Bone marrow (tissue), 2 donors: ENCODE data around the gene PGPEP1.

ENCODE experiments used
- DNase-seq, 2 donors: peaks; one replicate each; lab custom pipeline; 2025; lab: John Stamatoyannopoulos, UW

Gene PGPEP1, protein sequence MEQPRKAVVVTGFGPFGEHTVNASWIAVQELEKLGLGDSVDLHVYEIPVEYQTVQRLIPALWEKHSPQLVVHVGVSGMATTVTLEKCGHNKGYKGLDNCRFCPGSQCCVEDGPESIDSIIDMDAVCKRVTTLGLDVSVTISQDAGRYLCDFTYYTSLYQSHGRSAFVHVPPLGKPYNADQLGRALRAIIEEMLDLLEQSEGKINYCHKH

DNA sequence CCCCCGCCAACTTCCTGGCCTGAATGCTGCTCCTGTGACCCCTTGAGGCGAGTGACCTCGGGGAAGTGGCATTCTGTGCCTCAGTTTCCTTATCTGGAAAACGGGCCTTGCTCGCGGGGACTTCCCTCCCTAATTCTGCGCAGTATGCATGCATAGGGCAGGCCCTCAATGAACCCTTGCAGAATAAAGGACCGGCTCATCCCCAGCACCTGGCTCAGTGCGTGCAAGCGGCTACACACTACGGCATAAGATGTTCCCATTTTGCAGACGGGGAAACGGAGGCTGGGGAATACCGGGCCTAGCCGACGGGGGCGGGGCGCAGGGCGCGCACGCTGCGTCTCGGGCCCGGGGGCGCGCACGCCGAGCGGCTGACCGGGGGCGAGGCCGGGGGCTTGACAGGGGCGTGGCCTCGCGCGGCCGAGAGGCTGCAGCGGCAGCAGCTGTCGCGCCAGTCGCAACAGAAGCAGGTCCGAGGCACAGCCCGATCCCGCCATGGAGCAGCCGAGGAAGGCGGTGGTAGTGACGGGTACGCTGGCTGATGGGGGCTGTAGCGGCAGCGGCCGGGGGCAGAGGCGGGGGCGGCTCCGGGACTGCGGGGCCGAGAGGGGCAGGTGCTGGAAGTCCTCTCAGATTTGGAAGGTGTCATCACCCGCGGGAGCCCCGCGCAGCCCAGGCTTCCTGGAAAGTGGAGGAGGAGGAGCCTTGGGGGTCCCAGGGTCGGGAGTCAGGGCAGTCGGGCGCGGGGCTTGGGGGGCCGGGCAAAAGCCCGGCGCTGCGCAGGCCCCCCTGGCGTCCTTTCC lies at the start of gene PGPEP1:
TSS of gene PGPEP1 (plus strand) at position 409 of the 800 bp plus-strand sequence. CDS start at position 493, 84 bp downstream.
- DNase-seq = peak; percentile 11 to 40

DNA sequence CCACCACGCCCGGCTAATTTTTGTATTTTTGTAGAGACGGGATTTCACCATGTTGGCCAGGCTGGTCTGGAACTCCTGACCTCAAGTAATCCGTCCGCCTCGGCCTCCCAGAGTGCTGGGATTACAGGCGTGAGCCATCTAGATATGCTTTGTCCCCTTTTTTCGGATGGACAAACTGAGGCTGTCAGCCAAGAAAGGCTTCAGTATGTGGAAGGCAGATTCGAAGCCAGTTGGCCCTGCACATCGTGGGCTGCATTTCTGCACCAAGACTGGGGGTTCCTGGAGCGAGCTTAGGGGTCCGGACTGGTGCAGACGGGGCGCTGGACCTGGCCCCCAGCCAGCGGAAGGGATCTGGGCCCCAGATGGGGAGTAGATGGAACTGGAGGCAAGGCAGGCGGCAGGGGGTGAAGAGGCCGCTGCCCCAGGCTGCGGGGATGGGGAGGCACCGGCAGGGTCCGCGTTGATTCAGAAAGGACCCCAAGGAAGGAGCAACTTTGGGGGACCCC lies 49.3 kb upstream of the PGPEP1 start:
- peak in 1 of 2 donors; percentile 48 for DNase-seq

DNA sequence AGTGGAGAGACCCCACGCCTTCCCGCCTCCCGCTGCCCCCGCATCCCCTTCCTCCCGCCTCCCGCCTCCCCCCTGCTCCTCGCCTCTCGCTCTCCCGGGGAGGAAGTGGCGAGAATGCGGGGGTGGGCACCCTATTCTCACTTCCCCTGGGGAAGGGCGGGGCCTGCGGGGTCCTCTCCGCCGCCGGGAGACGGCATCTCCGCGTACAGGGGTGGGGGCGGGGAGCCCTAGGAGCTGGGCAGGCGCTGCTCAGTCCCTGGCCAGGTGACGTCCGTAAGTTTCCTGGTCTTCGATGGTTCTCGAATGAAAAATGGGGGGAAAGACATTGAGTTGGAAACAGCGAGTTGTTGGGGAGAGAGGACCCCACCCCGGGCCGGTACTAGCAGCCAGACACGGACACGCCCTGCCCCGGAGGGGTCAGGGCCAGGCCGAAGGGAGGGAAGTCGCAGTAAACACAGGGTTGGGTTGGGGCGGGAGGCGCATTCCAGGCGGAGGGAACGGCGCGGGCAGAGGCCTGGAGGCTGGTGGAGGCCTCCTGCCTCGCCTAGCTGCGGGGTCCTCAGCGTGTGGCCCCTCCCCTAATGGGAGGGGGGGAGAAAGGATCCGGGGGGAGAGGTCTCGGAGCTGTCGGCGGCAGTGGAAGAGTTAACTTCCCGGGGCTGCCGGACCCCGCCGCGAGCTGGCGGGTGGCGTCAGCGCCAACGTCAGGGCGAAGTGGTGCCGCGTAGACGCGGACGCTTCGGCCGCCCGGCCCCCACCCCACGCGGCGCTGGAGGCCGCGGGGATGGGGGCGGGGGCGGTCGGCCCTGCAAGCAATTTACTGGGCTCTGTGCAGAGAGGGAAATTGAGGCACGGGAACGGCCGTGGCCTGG lies 48.6 kb upstream of the PGPEP1 start:
- peak; percentile 77 to 83 for DNase-seq

DNA sequence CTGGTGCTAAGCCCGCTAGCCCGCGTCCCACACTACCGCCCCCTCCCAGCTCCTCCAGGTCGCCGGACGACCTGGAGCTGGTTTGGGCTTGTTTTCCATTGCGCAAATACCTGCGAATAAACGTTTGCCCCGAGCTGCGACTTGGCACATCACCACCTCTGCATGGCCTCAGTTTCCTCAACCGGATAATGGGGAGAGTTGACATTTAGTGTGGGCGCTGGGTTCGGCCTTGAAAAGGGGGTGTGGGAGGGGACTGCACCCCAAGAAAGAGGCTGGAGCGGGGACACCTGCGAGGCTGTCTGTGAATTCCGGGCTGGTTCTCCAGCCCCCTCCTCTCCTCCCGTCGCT lies 48.0 kb upstream of the PGPEP1 start:
- no peak for DNase-seq

DNA sequence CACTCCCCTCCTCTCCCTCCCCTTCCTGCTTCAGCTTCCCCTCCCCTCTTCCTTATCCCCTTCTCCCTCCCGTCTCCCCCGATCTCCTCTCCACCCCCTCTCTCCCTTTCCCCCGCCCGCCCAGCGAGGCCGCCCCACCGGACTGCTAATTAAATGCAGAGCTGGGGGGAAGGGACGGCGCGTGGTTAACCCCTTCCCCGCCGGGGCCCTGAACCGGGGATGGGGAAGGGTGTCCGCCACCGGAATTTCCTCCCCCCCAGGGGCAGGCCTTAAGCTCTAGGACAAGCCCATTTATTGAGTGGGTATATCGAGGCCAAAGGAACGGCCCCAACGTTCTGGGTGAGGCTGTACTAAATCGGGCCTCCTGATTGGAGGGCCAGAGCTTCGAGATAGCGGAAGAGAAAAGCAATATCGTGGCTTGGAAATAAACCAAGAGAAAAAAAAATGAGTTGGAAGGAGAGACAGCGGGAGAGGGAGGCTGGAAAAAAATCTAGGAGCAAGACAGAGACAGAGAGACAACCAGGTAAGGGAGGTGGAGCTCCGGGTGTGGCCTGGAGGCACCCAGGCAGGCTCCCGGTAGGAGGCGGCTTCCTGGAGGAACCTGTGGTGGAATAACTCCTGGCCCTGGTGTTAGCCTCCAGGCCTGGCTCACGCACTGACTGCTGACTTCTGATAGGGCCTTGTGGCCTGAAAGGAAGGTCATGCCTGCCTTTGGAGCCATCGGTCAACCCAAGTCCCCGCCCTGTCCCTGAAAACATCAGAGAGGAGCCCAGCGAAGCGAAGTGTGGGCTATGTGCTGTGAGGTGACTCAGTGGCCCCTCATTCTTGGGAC lies 47.4 kb upstream of the PGPEP1 start:
- peak; percentile 19 to 54 for DNase-seq

DNA sequence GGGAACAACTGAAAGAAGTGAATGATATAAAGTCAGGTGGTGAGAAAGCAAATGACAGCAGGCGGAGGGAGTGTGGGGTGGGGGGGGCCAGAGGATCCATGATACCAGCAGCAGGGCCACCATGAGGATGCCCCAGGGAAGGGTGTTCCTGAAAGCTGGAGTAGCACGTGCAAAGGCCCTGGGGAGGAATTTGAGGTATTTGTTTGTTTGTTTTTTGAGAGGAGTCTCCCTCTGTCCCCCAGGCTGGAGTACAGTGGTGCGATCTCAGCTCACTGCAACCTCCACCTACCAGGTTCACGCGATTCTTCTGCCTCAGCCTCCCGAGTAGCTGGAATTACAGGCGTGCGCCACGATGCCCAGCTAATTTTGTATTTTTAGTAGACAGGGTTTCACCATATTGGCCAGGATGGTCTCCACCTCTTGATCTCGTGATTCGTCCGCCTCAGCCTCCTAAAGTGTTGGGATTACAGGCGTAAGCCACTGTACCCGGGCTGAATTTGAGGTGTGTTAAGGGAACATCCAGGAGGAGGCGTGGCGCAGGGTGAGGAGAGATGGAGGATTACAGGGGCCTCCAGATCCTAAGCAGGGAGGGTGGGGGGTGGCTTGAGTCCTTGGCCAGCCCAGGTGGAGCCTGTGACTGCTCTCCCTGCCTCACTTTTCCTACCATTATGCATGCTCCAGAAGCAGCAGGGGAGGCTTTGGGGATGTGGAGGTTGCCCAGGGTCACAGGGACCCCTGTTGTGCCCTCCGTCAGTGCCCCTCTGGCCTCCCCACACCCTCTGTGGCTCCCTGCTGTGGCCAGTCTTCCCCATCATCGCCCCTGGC lies 46.5 kb upstream of the PGPEP1 start:
- no peak for DNase-seq

DNA sequence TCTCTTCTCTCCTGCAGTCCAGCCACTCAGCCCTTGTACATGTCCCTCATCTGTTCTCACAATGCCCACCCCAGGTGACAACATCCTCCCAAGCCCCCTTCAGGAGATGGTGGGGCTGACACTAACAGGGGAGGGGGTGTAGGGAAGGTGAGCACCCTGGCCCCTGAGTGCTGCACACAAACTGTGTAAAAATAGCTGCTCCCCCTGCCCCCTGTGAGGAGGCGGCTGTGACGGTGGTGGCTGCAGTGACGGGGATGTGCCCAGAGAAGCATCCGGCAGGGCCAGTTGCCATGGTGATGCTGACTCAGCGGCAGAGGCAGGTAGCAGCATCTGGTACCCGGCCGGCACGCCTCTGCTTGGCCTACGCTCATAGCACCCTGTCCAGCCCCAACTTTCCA lies 45.9 kb upstream of the PGPEP1 start:
- no peak for DNase-seq

DNA sequence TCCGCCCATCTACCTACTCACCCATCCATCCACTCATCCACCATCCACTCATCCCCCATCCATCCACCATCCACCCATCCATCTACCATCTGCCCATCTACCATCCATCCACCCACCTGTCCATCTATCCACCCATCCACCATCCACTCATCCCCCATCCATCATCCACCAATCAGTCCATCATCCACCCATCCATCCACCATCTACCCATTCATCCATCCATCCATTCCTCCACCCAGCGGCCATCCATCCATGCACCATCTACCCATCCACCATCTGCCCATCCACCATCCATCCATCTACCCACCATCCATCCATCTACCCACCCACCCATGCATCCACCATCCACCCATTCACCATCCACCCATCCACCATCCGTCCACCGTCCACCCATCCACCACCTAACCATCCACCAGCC lies 45.4 kb upstream of the PGPEP1 start:
- no peak for DNase-seq

DNA sequence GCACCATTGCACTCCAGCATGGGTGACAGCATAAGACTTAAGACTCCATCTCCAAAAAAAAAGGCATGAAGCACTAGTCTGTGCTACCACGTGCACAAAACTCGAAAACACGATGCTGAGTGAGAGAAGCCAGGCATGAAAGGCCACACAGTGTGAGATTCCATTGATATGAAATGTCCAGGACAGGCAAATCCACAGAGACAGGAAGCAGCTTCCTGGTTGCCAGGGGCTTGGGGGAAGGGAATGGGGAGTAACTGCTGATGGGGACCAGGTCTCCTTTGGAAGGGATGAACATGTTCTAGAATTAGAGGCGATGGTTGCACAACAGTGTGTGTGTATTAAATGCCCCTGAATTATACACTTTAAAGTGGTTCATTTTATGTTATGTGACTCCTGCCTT lies 43.1 kb upstream of the PGPEP1 start:
- DNase-seq = no peak

DNA sequence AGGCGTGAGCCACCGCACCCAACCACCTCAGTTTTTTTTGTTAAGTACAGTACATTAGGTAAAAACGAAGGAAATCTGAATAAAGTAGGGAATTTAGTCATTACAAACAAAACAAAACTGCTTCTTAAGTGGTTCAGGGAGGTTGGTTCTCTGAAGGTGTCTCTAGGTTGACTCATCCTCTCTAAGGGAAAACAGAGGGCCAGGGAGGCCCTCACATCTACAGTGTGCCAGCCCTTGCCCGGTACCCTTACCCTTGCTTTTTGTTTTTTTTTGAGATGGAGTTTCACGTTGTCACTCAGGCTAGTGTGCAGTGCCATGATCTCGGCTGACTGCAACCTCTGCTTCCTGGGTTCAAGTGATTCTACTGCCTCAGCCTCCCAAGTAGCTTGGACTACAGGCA lies 41.8 kb upstream of the PGPEP1 start:
- no peak for DNase-seq

DNA sequence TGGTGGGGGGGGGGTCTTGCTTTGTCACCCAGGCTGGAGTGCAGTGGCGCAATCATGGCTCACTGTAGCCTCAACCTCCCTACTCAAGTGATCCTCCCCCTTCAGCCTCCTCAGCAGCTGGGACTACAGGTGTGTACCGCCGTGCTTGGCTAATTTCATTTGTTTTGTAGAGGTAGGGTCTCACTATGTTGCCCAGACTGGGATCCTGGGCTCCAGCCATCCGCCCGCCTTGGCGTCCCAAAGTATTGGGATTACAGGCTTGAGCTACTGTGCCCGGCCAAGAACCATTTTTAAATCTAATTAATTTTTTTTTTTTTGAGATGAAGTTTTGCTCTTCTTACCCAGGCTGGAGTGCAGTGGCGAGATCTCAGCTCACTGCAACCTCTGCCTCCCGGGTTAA lies 40.7 kb upstream of the PGPEP1 start:
- DNase-seq = no peak

DNA sequence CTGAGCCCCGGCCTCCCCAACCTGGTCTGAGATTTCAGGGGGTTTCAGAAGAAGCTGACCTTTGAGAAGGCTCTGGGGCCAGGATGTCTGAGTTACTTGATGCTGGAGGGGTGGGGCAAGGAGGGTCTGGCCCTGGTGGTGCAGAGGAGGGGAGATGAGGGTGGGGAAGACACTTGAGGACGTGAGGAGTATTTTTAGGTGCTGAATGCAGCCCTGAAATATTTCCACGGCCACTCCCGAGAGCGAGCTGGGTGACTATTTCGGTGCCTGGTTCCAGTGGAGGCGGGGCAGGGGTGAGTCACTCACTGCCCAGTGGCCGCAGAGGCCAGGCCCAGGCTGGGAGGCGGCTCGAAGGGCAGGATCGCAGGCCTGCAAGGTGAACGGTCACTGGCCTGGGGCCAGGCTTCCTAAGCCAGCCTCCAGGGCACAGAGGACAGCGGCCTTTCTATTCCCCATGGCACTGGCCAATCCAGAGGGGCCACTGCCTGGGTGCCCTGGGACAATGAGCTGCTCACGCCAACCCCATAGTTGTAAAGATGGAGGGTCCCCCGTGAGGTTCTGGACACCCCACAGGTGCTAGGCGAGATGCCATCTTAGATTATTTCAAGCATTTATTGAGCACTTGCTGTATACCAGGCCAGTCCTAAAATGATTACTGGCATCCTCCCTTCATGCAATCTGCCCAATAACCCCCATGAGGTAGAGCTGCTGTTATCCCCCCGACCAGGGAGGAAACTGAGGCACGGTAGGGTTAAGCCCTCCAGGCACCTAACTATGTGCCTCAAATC lies 39.3 kb upstream of the PGPEP1 start:
- peak in 1 of 2 donors; percentile 40 for DNase-seq

DNA sequence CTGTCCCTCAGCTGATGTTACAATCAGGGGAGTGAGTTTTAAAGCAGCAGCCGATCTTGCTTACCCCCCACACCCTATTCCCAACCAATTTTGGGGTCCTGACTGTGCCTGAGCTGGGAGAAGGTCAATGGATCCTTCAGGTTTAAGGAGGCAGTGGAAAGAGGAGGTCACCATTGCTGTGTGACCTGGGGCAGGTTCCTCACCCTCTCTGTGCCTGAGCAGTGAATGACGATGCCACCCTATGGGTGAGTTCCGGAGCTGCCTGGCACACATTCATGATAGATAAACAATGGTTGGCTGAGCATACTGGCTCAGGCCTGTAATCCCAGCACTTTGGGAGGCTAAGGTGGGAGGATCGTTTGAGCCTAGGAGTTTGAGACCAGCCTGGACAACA lies 38.7 kb upstream of the PGPEP1 start:
- no peak for DNase-seq

DNA sequence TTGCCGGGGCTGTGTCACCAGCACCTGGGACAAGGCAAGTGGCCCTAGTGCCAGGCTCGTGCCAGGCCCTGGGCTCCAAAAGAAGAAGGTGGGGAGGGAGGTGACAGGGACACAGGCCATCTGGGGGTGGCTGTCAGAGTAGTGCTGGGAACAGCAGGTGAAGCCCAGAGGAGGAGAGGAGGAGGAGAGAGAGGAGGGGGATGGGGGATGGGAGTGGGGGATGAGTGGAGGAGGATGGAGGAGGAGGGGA lies 36.3 kb upstream of the PGPEP1 start:
- peak in 1 of 2 donors; percentile 34 for DNase-seq

DNA sequence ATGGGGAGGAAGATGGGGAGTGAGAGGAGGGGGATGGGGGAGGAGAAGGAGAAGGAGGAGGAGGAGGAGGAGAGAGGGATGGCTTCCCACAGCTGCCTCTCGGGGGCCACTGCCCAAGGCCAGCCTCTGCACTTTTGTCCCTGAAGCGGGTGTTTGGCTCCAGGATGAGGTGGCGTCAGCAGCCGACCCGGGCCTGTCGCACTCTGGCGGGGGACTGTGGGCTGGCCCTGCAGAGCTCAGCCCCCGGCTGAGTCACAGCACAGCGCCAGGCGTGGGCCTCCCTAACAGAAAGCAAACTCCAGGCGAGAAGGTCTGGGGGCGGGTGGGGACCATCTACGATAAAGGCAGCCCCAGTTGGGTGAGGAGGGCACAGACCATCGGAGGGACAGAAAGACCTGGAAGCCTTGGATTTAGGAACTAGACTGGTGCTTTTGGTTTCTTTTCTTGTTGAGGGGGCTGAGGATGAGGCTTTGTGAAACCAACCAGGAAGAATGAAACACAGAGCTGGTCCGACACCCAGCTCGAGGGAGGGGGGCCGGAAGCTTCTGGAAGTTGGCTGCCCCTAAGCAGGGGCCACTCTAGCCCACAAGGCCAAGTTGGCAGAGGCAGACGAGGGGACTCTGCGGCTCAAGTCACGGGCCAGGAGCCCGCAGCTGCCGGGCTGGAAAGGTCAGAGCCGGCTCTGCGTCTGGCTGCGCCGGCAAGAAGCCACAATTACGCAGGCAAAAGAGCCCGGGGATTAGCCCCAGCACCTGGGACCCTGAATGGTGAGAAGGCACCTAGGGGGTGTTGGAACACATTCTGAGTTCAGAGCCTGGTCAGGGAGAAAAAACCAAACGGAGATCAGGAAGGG lies 35.7 kb upstream of the PGPEP1 start:
- DNase-seq = peak; percentile 64 to 88

DNA sequence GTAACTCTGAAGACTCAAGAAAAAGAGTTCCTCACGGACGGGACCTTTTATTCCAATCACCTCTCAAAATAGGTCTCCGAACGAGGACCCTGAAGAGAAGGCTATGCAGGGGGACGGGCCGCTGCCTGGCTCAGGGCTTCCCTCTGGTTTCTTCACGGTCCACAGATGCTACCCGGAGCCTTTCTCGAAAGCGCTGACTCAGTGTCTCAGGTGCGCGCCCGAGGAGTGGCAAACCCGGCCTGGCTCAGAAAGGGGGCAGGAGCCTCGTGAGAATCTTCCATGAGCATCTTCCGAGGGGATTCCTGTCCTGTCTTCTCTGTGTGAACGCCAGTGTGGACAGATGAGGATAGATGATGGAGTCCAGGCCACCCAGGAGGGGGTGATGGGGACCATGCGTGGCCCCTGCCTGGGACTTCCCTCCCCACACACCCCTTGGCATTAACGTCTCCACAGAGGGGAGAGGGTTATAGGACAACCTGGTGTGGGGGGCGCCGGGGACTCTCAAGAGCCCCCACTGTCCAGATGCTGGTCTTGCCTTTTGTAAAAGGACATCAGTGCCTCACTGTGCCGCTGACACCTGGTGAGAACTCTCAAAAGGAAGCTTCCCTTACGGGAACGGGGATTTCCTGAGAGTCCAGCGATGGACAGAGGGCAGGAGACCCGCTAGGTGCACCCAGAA lies 34.0 kb upstream of the PGPEP1 start:
- no peak for DNase-seq

DNA sequence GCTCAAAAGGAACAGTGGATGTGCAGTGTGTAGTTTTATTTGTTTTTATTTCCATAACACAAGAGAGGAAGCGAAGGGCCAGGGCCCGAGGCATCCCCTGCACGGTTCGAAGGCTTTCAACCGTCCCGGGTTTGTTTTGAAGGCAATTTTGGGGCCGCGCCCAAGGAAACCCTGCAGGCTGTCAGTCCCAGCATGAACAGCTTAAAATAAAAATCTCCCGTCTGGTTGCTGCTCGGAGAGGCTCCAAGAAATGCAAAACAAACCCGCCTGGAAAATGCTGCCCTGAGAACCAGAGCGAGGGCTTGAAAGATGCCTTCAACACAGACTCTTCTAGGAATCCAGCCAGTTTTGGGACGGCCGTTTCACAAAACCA lies 33.5 kb upstream of the PGPEP1 start:
- DNase-seq = no peak

DNA sequence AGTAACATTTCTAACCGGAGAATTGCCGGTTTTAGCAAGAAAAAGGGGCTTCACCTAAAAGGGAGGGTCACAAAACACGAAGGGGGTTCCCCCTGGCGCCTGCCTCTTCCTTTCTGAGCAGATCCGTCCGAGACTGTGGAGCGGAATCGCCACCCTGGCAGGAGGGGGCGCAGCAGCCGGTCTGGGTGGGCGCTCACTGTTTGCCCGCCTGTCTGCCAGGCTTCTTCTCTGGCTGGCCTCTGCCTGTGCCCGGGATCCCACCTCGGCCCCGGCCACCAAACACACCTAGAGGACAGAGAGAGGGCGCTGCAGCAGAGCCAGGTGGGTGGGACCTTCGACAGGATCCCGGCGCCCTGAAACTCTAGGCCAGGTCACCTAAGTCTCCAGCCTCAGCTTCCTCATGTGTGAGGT lies 33.1 kb upstream of the PGPEP1 start:
- no peak for DNase-seq
